Measurements from ENCODE around the gene GPC5. TPM values are rescaled to one million over a fixed set of nuclear protein-coding genes. Genes with fewer than 3 reads are reported as not detected.

The GPC5 gene
- total and polyA plus RNA-seq, 2 of the 8 experiments (the other 6 are each of a cell fraction or from before 2014, with no cell fraction given), result 0.20 to 0.39 TPM

- WGBS, 2 experiments (ENCODE audit: extremely low coverage in 1 of 2, insufficient coverage in 1 of 2, insufficient read length in 1 of 2, insufficient replicate concordance in 2 of 2, low coverage in 1 of 2, low lambda C conversion rate in 2 of 2, missing lambda C conversion rate in 1 of 2), result 84% methylated on average over 1 of the region's 1 CpG; no CpG with 5 or more reads in 1 of the 2 experiments
- POLR2A ChIA-PET (ENCODE audit: partially characterized antibody), result no interaction called here
- no peak for TF ChIP-seq BCL11A (IDR thresholded peaks at IDR 0.05; ENCODE audit: low read depth in 2 of 2, low read length in 2 of 2)
- no peak for TF ChIP-seq FOSL1 (IDR thresholded peaks at IDR 0.05; ENCODE audit: insufficient read depth, low read depth, low read length)
- no peak for TF ChIP-seq CBX8 (IDR thresholded peaks at IDR 0.05; ENCODE audit: borderline replicate concordance, low read depth, low read length)
- no peak for TF ChIP-seq ZNF274 (IDR thresholded peaks at IDR 0.05; ENCODE audit: borderline replicate concordance, extremely low read depth, low read length)
- no peak for TF ChIP-seq SUZ12 (IDR thresholded peaks at IDR 0.05; ENCODE audit: low read length)
- no peak for TF ChIP-seq SP1 (IDR thresholded peaks at IDR 0.05; ENCODE audit: low read depth, low read length)
- TF ChIP-seq ATF3 (IDR thresholded peaks at IDR 0.05; ENCODE audit: insufficient read depth, low read depth, low read length), result no peak
- no peak for TF ChIP-seq EP300 (IDR thresholded peaks at IDR 0.05; ENCODE audit: borderline replicate concordance in 1 of 2, low read depth in 2 of 2, low read length in 2 of 2)
- no peak for TF ChIP-seq HDAC6 (IDR thresholded peaks at IDR 0.05; ENCODE audit: low read depth, low read length)
- TF ChIP-seq CREB1 (IDR thresholded peaks at IDR 0.05), result no peak
- TF ChIP-seq TEAD4 (IDR thresholded peaks at IDR 0.05; ENCODE audit: low read depth, low read length), result no peak
- no peak for TF ChIP-seq JUND (IDR thresholded peaks at IDR 0.05; ENCODE audit: low read length)
- TF ChIP-seq MAFK (IDR thresholded peaks at IDR 0.05; ENCODE audit: low read depth, low read length), result no peak
- TF ChIP-seq CTBP2 (IDR thresholded peaks at IDR 0.05; ENCODE audit: borderline replicate concordance, insufficient read depth, insufficient read length, low read length), result no peak
Measured at GRCh38 chr13:92823059-92823458, 1424.6 kb downstream of the GPC5 start.

More at GRCh38 chr13:92823059-92823458, 1424.6 kb downstream of the GPC5 start:
- H3K79me1 ChIP-seq (ENCODE audit: low read depth, low read length), result no peaks in the 10 kb centered on the region
- no peaks in the 10 kb centered on the region for H3K9me3 ChIP-seq (ENCODE audit: insufficient read depth in 2 of 2, low read depth in 1 of 2, low read length in 1 of 2)
- no peak overlapping the region for H4K5ac ChIP-seq (ENCODE audit: insufficient read length, low read depth, low read length)
- H3K4me1 ChIP-seq (replicated peaks in 1 of 4; ENCODE audit: control insufficient read depth in 3 of 4, insufficient read depth in 4 of 4, low read length in 3 of 4), result no peaks in the 10 kb centered on the region; a peak in 4 of 7 replicates
- no peaks in the 10 kb centered on the region for H4K20me1 ChIP-seq (replicated peaks in 1 of 2; ENCODE audit: control insufficient read depth in 1 of 2, insufficient read depth in 2 of 2, low read length in 2 of 2)
- no peak overlapping the region for H3K23ac ChIP-seq (ENCODE audit: insufficient read length)
- FAIRE-seq, result no peak
- H2BK120ac ChIP-seq (replicated peaks; ENCODE audit: low read depth, low read length), result no peak overlapping the region
- H3K27me3 ChIP-seq (replicated peaks in 1 of 4; ENCODE audit: control insufficient read depth in 3 of 4, extremely low read depth in 1 of 4, insufficient read depth in 3 of 4, low read length in 3 of 4), result no peaks in the 10 kb centered on the region
- no peak overlapping the region for H3K14ac ChIP-seq (ENCODE audit: insufficient read length)
- H2AFZ ChIP-seq (ENCODE audit: low read length), result no peak overlapping the region
- no peak overlapping the region for H2BK12ac ChIP-seq (ENCODE audit: low read depth, low read length)
- H2BK15ac ChIP-seq (ENCODE audit: low read length), result no peak overlapping the region
- no peak overlapping the region for H2BK20ac ChIP-seq (ENCODE audit: low read length)
- no peak overlapping the region for H2BK5ac ChIP-seq (ENCODE audit: low read depth, low read length)
- H4K8ac ChIP-seq (ENCODE audit: extremely low read depth, insufficient read depth, low read length), result no peak overlapping the region
- no peak overlapping the region for H4K91ac ChIP-seq (replicated peaks; ENCODE audit: insufficient read length, low read length)
- no peak overlapping the region for H3K4me2 ChIP-seq (ENCODE audit: insufficient read depth in 1 of 2, low read depth in 2 of 2, low read length in 2 of 2)
- no peaks in the 10 kb centered on the region for H3K79me2 ChIP-seq (ENCODE audit: control insufficient read depth in 1 of 2, insufficient read depth in 2 of 2, low read length in 2 of 2)
- no peak overlapping the region for H3K4me3 ChIP-seq (ENCODE audit: extremely low read depth in 1 of 4, insufficient read depth in 2 of 4, low read depth in 3 of 4, low read length in 4 of 4)
- no peaks in the 10 kb centered on the region for H3K36me3 ChIP-seq (ENCODE audit: control insufficient read depth in 2 of 4, insufficient read depth in 4 of 4, low read length in 3 of 4)
- no peak overlapping the region for H3K18ac ChIP-seq (ENCODE audit: extremely low read depth, low read length)
- no peak overlapping the region for H3K27ac ChIP-seq (ENCODE audit: low read depth, low read length)
- H3K4ac ChIP-seq (replicated peaks; ENCODE audit: insufficient read length, low read depth, low read length), result no peak overlapping the region
- H3K23me2 ChIP-seq (ENCODE audit: low read depth, low read length), result no peaks in the 10 kb centered on the region
- no peak overlapping the region for H3K9ac ChIP-seq (replicated peaks in 1 of 4; ENCODE audit: extremely low read depth in 1 of 4, low read depth in 3 of 4, low read length in 3 of 4)
- no peak overlapping the region for H3K56ac ChIP-seq (replicated peaks; ENCODE audit: insufficient read length, low read depth, low read length)
- CTCF ChIA-PET (ENCODE audit: partially characterized antibody), result no interaction called here
- DNase-seq (ENCODE audit: low read depth in 1 of 2, low spot score in 2 of 2), result no peak
- no peak overlapping the region for H2AK5ac ChIP-seq (ENCODE audit: low read depth, low read length)

Data from H1 (cell line).